ENCODE results near the gene ABHD17A. TPM values are rescaled to one million over a fixed set of nuclear protein-coding genes. Genes with fewer than 3 reads are reported as not detected.

ABHD17A gene
- total and polyA plus RNA-seq, 9 of the 15 experiments (the other 6 are each of a cell fraction or from before 2014, with no cell fraction given) = 0.04 to 135 (median 21.8) TPM; not detected in 1

DNA sequence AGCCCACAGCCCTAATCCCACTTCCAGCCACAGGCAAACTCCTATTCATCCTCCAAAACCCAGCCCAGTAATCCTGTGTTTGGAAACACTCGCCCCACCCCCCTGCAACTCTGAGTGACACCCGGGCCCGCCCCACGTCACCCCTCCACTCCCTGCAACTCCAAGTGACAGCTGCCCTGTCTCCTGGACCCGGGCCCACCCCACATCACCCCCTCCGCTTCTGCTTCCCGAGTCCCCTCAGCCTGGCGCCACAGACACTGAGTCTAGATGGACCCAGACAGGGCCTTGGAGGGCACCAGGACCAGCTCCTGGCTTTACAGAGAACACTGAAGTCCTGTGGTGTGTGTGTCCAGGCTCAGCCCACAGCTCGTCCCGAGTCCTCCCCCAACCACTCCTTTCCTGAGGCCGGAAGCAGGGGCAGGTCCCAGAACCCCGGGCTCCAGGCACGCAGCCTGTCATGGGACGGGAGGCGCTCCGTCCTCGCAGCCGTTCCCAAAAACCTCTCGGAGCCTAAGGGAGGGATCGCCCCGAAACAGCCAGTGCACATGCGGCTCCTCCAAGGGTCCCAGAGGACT lies 44.7 kb downstream of the ABHD17A start (continued):
- TF ChIP-seq, protein P1, sequence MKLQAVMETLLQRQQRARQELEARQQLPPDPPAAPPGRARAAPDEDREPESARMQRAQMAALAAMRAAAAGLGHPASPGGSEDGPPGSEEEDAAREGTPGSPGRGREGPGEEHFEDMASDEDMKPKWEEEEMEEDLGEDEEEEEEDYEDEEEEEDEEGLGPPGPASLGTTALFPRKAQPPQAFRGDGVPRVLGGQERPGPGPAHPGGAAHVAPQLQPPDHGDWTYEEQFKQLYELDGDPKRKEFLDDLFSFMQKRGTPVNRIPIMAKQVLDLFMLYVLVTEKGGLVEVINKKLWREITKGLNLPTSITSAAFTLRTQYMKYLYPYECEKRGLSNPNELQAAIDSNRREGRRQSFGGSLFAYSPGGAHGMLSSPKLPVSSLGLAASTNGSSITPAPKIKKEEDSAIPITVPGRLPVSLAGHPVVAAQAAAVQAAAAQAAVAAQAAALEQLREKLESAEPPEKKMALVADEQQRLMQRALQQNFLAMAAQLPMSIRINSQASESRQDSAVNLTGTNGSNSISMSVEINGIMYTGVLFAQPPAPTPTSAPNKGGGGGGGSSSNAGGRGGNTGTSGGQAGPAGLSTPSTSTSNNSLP (IDR thresholded peaks at IDR 0.05; ENCODE audit: borderline replicate concordance, low read depth, low read length) = no peak
- TF ChIP-seq, protein P2, sequence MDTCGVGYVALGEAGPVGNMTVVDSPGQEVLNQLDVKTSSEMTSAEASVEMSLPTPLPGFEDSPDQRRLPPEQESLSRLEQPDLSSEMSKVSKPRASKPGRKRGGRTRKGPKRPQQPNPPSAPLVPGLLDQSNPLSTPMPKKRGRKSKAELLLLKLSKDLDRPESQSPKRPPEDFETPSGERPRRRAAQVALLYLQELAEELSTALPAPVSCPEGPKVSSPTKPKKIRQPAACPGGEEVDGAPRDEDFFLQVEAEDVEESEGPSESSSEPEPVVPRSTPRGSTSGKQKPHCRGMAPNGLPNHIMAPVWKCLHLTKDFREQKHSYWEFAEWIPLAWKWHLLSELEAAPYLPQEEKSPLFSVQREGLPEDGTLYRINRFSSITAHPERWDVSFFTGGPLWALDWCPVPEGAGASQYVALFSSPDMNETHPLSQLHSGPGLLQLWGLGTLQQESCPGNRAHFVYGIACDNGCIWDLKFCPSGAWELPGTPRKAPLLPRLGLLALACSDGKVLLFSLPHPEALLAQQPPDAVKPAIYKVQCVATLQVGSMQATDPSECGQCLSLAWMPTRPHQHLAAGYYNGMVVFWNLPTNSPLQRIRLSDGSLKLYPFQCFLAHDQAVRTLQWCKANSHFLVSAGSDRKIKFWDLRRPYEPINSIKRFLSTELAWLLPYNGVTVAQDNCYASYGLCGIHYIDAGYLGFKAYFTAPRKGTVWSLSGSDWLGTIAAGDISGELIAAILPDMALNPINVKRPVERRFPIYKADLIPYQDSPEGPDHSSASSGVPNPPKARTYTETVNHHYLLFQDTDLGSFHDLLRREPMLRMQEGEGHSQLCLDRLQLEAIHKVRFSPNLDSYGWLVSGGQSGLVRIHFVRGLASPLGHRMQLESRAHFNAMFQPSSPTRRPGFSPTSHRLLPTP (IDR thresholded peaks at IDR 0.05; ENCODE audit: borderline replicate concordance, extremely low read depth, insufficient read length) = no peak
- TF ChIP-seq, protein P3, sequence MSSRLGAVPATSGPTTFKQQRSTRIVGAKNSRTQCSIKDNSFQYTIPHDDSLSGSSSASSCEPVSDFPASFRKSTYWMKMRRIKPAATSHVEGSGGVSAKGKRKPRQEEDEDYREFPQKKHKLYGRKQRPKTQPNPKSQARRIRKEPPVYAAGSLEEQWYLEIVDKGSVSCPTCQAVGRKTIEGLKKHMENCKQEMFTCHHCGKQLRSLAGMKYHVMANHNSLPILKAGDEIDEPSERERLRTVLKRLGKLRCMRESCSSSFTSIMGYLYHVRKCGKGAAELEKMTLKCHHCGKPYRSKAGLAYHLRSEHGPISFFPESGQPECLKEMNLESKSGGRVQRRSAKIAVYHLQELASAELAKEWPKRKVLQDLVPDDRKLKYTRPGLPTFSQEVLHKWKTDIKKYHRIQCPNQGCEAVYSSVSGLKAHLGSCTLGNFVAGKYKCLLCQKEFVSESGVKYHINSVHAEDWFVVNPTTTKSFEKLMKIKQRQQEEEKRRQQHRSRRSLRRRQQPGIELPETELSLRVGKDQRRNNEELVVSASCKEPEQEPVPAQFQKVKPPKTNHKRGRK (tag; IDR thresholded peaks at IDR 0.05) = no peak
- TF ChIP-seq FOXK1 (CRISPR knock-in tag; IDR thresholded peaks at IDR 0.05; ENCODE audit: borderline replicate concordance) = no peak
- no peak for TF ChIP-seq BRD4 (IDR thresholded peaks at IDR 0.05)
- TF ChIP-seq ZNF584 (CRISPR knock-in tag; IDR thresholded peaks at IDR 0.05; ENCODE audit: low read depth) = no peak
- TF ChIP-seq NBN (IDR thresholded peaks at IDR 0.05; ENCODE audit: low read depth) = no peak
- peak; percentile 75 for TF ChIP-seq ETV1 (tag; conservative IDR thresholded peaks at IDR 0.05; ENCODE audit: low read depth)
- no peak for TF ChIP-seq SMAD3 (CRISPR knock-in tag; conservative IDR thresholded peaks at IDR 0.05)
- no peak for TF ChIP-seq GATAD2B (IDR thresholded peaks at IDR 0.05; ENCODE audit: borderline replicate concordance)
- no peak for TF ChIP-seq YBX1 (IDR thresholded peaks at IDR 0.05)
- no peak for TF ChIP-seq ZNF41 (CRISPR knock-in tag; conservative IDR thresholded peaks at IDR 0.05)
- no peak for TF ChIP-seq KLF1 (tag; IDR thresholded peaks at IDR 0.05)
- TF ChIP-seq MTA3 (IDR thresholded peaks at IDR 0.05; ENCODE audit: borderline replicate concordance) = no peak
- no peak for TF ChIP-seq NONO (IDR thresholded peaks at IDR 0.05; ENCODE audit: low read depth in 2 of 2, low read length in 1 of 2)
- TF ChIP-seq COPS2 (conservative IDR thresholded peaks at IDR 0.05) = no peak
- TF ChIP-seq MECOM (CRISPR knock-in tag; IDR thresholded peaks at IDR 0.05) = no peak
- TF ChIP-seq RFX5 (IDR thresholded peaks at IDR 0.05; ENCODE audit: low read depth, low read length) = no peak

Data from K562 (cell line).